ENCODE data around the gene TYRO3.

TYRO3 gene

DNA sequence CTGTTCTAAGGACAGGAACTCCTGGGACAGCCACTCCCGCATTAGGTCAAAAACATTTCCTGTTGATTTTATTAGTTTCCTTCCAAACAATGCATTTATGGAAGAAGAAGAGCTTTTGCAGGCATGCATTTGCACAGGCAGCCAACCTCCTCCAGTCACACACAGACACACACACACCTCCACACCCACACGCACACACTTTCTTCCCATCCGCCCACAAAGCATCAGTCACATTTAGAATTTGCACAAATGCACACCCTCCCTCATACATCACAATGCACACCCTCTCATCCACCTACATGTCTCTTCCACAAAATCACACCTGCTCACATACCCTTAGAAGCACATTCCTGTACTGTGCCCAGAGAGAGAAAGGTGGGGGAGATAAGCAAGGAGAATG lies 4.1 kb upstream of the TYRO3 start:
- Histone ChIP-seq H3K27me3 (ENCODE audit: insufficient read depth, low read length) (no peaks in the 10 kb centered on the region), H3K36me3 (ENCODE audit: insufficient read depth, low read length) (no peaks in the 10 kb centered on the region), H3K27ac (ENCODE audit: low read depth, low read length) (no peak overlapping the region), H3K9me3 (ENCODE audit: insufficient read depth, low read depth, low read length) (no peaks in the 10 kb centered on the region), H3K4me1 (ENCODE audit: insufficient read depth, low read length) (peaks cover 9% of the 10 kb centered on the region), H3K4me3 (ENCODE audit: low read length) (no peak overlapping the region), H3K9ac (ENCODE audit: low read depth, low read length) (no peak overlapping the region)
- WGBS = 89% methylated on average over 3 of the region's 3 CpGs

- Histone ChIP-seq H3K36me3 (ENCODE audit: insufficient read depth, low read length) (peaks cover 5% of the 10 kb centered on the region), H3K4me3 (ENCODE audit: low read length) (no peak overlapping the region), H3K9me3 (ENCODE audit: insufficient read depth, low read depth, low read length) (no peaks in the 10 kb centered on the region), H3K27ac (ENCODE audit: low read depth, low read length) (no peak overlapping the region), H3K4me1 (ENCODE audit: insufficient read depth, low read length) (peaks cover 27% of the 10 kb centered on the region), H3K27me3 (ENCODE audit: insufficient read depth, low read length) (no peaks in the 10 kb centered on the region), H3K9ac (ENCODE audit: low read depth, low read length) (no peak overlapping the region)
- WGBS = 97% methylated on average over 5 of the region's 5 CpGs
Observed at GRCh38 chr15:41556677-41557076, 2.3 kb upstream of the TYRO3 start.

- H3K4me1 ChIP-seq (ENCODE audit: insufficient read depth, low read length) = peaks cover 38% of the 10 kb centered on the region
- whole genome bisulfite sequencing = 5% methylated on average over 6 of the region's 7 CpGs
- H3K36me3 ChIP-seq (ENCODE audit: insufficient read depth, low read length) = peaks cover 13% of the 10 kb centered on the region
- peak overlapping the region; percentile 17; the same call in 1 of the 2 replicates for H3K9ac ChIP-seq (ENCODE audit: low read depth, low read length)
- H3K9me3 ChIP-seq (ENCODE audit: insufficient read depth, low read depth, low read length) = no peaks in the 10 kb centered on the region
- peak overlapping the region; percentile 73 for H3K4me3 ChIP-seq (ENCODE audit: low read length)
- peak overlapping the region; percentile 58; the same call in 1 of the 2 replicates for H3K27ac ChIP-seq (ENCODE audit: low read depth, low read length)
- H3K27me3 ChIP-seq (ENCODE audit: insufficient read depth, low read length) = no peaks in the 10 kb centered on the region
Observed at GRCh38 chr15:41557673-41558399, 1.2 kb upstream of the TYRO3 start.

DNA sequence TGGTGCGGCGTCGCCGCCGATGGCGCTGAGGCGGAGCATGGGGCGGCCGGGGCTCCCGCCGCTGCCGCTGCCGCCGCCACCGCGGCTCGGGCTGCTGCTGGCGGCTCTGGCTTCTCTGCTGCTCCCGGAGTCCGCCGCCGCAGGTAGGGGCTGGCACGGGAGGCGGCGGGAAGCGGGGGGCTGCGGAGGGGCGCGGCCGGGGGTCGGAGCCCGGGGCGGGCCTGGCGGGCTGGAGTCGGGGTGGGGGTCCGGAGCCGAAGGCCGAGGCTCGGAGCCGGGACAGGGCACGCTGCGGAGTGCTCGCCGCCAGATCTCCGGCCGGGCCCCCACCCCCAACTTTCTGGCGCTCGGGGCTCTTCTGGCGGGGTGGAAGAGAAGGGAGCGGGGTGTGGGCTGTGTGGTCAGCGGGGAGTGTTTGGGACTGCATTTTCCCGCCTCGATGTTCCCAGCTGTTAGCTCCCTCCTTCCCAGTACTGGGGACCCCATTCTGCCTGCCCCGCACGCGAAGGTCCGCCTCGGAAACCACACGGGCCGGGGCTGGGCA lies 299 bp downstream of the TYRO3 start:
- H3K4me3 ChIP-seq (ENCODE audit: low read length) = peak overlapping the region; percentile 73
- H3K27me3 ChIP-seq (ENCODE audit: insufficient read depth, low read length) = no peaks in the 10 kb centered on the region
- under 1% methylated on average over 59 of the region's 60 CpGs for WGBS
- peaks cover 26% of the 10 kb centered on the region for H3K36me3 ChIP-seq (ENCODE audit: insufficient read depth, low read length)
- no peaks in the 10 kb centered on the region for H3K9me3 ChIP-seq (ENCODE audit: insufficient read depth, low read depth, low read length)
- peaks cover 53% of the 10 kb centered on the region for H3K4me1 ChIP-seq (ENCODE audit: insufficient read depth, low read length)
- peak overlapping the region; percentile 69 for H3K27ac ChIP-seq (ENCODE audit: low read depth, low read length)
- H3K9ac ChIP-seq (ENCODE audit: low read depth, low read length) = peak overlapping the region; percentile 72

GRCh38 chr15:41560572-41560874 lies 1.5 kb downstream of the TYRO3 start:
- Histone ChIP-seq H3K9ac (ENCODE audit: low read depth, low read length) (no peak overlapping the region), H3K4me1 (ENCODE audit: insufficient read depth, low read length) (peaks cover 62% of the 10 kb centered on the region), H3K36me3 (ENCODE audit: insufficient read depth, low read length) (peaks cover 34% of the 10 kb centered on the region), H3K27me3 (ENCODE audit: insufficient read depth, low read length) (no peaks in the 10 kb centered on the region), H3K4me3 (ENCODE audit: low read length) (peak overlapping the region; percentile 73), H3K9me3 (ENCODE audit: insufficient read depth, low read depth, low read length) (no peaks in the 10 kb centered on the region), H3K27ac (ENCODE audit: low read depth, low read length) (no peak overlapping the region)
- WGBS = 47% methylated on average over 1 of the region's 2 CpGs

- no peak overlapping the region for H3K4me3 ChIP-seq (ENCODE audit: low read length)
- peak overlapping the region; percentile 77 for H3K27ac ChIP-seq (ENCODE audit: low read depth, low read length)
- peaks cover 40% of the 10 kb centered on the region for H3K36me3 ChIP-seq (ENCODE audit: insufficient read depth, low read length)
- H3K9me3 ChIP-seq (ENCODE audit: insufficient read depth, low read depth, low read length) = no peaks in the 10 kb centered on the region
- H3K4me1 ChIP-seq (ENCODE audit: insufficient read depth, low read length) = peaks cover 69% of the 10 kb centered on the region
- 85% methylated on average over 16 of the region's 16 CpGs for WGBS
- no peak overlapping the region; the same call in 1 of the 2 replicates for H3K9ac ChIP-seq (ENCODE audit: low read depth, low read length)
- H3K27me3 ChIP-seq (ENCODE audit: insufficient read depth, low read length) = no peaks in the 10 kb centered on the region
Observed at GRCh38 chr15:41561104-41561776, 2.2 kb downstream of the TYRO3 start.

DNA sequence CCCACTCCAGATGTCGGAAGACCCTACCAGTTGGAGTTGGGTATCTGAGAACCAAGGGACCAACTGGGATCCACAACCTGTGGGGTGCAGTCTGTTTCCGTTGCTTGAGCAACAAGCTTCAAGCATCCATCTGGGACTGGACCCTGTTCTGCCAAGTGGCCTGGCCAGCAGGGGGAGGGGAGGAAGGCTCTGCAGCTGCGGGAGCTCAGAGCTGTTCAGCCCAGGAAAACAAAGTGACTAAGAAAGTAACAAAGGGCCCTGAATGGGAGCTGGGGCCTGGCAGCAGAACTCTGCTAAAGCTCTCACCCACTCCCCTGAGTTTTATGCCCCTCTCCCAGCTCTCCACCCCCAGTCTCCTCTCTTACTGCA lies 2.7 kb downstream of the TYRO3 start:
- 54% methylated on average over 3 of the region's 3 CpGs for WGBS

GRCh38 chr15:41562244-41562643 lies 3.2 kb downstream of the TYRO3 start:
- H3K36me3 ChIP-seq (ENCODE audit: insufficient read depth, low read length) = peaks cover 48% of the 10 kb centered on the region
- WGBS = 43% methylated on average over 5 of the region's 5 CpGs
- no peaks in the 10 kb centered on the region for H3K9me3 ChIP-seq (ENCODE audit: insufficient read depth, low read depth, low read length)
- peak overlapping the region; percentile 26; the same call in 1 of the 2 replicates for H3K9ac ChIP-seq (ENCODE audit: low read depth, low read length)
- H3K4me3 ChIP-seq (ENCODE audit: low read length) = no peak overlapping the region
- peak overlapping the region; percentile 77 for H3K27ac ChIP-seq (ENCODE audit: low read depth, low read length)
- H3K27me3 ChIP-seq (ENCODE audit: insufficient read depth, low read length) = no peaks in the 10 kb centered on the region
- H3K4me1 ChIP-seq (ENCODE audit: insufficient read depth, low read length) = peaks cover 79% of the 10 kb centered on the region

More for the DNA sequence above, 2.7 kb downstream of the TYRO3 start:
- no peaks in the 10 kb centered on the region for H3K27me3 ChIP-seq (ENCODE audit: insufficient read depth, low read length)
- H3K9me3 ChIP-seq (ENCODE audit: insufficient read depth, low read depth, low read length) = no peaks in the 10 kb centered on the region
- H3K4me1 ChIP-seq (ENCODE audit: insufficient read depth, low read length) = peaks cover 75% of the 10 kb centered on the region
- H3K36me3 ChIP-seq (ENCODE audit: insufficient read depth, low read length) = peaks cover 46% of the 10 kb centered on the region
- peak overlapping the region; percentile 26 for H3K9ac ChIP-seq (ENCODE audit: low read depth, low read length)
- H3K4me3 ChIP-seq (ENCODE audit: low read length) = no peak overlapping the region
- peak overlapping the region; percentile 77 for H3K27ac ChIP-seq (ENCODE audit: low read depth, low read length)

DNA sequence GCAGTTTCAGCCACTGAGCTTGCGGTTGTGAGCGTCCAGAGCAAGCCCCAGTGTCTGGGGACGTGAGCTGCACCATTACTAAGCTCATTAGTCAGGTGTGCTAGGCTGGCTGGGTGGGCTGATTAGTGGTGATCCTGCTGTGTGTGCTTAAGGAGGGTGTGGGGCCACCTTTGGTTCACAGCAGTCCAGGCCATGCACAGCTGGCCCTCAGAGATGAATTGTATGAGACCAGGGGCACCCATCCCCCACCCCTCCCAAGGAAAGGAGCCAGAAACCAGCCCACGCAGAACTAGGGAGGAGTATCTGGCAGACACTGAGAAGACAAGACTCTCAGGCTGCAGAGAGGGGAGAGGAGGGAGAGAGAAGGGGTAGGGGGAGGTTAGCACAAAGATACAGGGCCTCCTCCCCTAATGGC lies 3.8 kb downstream of the TYRO3 start:
- Histone ChIP-seq H3K4me3 (ENCODE audit: low read length) (no peak overlapping the region), H3K27me3 (ENCODE audit: insufficient read depth, low read length) (no peaks in the 10 kb centered on the region), H3K36me3 (ENCODE audit: insufficient read depth, low read length) (peaks cover 48% of the 10 kb centered on the region), H3K27ac (ENCODE audit: low read depth, low read length) (peak overlapping the region; percentile 77), H3K4me1 (ENCODE audit: insufficient read depth, low read length) (peaks cover 83% of the 10 kb centered on the region), H3K9me3 (ENCODE audit: insufficient read depth, low read depth, low read length) (no peaks in the 10 kb centered on the region), H3K9ac (ENCODE audit: low read depth, low read length) (0 out of 2 replicates have a peak overlapping the region, but pooled peaks have one; percentile 19)
- 57% methylated on average over 4 of the region's 4 CpGs for WGBS

DNA sequence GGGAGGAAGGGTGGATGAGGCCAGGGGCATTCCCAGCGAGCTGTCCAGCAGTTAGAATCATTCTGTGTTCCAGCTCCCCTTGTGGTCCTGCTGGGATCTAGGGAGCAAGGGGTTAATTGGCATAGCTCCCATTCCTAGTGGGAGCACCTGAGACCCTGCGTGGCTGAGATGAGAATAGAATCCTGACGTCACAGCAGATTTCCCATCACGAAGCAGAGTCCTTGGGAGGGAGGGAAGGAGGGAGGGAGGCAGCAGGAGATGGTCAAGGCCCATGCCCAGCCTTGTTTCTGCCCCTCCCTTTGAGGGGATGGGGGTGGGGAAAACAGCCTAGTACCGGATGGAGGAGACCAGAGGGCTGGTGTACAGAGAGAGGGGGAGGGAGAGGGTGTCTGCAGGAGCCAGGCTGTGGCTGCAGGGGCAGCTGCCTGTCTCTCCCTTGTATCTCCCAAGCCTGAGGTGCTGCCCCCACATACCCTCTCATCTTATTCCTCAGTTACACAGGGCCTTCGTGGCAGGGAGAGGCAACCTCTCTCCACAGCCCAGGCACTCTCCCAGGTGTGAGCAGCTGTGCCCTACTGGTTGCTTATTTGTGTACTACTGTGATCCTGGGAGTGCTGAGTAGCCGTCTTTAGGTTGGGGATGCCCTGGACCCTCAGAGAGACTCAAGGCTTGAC lies 5.4 kb downstream of the TYRO3 start:
- Histone ChIP-seq H3K4me3 (ENCODE audit: low read length) (0 out of 2 replicates have a peak overlapping the region, but pooled peaks have one; percentile 13), H3K27ac (ENCODE audit: low read depth, low read length) (peak overlapping the region; percentile 73), H3K4me1 (ENCODE audit: insufficient read depth, low read length) (peaks cover 87% of the 10 kb centered on the region), H3K9me3 (ENCODE audit: insufficient read depth, low read depth, low read length) (no peaks in the 10 kb centered on the region), H3K27me3 (ENCODE audit: insufficient read depth, low read length) (no peaks in the 10 kb centered on the region), H3K9ac (ENCODE audit: low read depth, low read length) (peak overlapping the region; percentile 54), H3K36me3 (ENCODE audit: insufficient read depth, low read length) (peaks cover 54% of the 10 kb centered on the region)
- 17% methylated on average over 7 of the region's 7 CpGs for WGBS

GRCh38 chr15:41564960-41565502 lies 6.0 kb downstream of the TYRO3 start:
- H3K27me3 ChIP-seq (ENCODE audit: insufficient read depth, low read length) = no peaks in the 10 kb centered on the region
- peak overlapping the region; percentile 67 for H3K27ac ChIP-seq (ENCODE audit: low read depth, low read length)
- peaks cover 86% of the 10 kb centered on the region for H3K4me1 ChIP-seq (ENCODE audit: insufficient read depth, low read length)
- no peak overlapping the region for H3K4me3 ChIP-seq (ENCODE audit: low read length)
- peak overlapping the region; percentile 54 for H3K9ac ChIP-seq (ENCODE audit: low read depth, low read length)
- H3K9me3 ChIP-seq (ENCODE audit: insufficient read depth, low read depth, low read length) = no peaks in the 10 kb centered on the region
- 76% methylated on average over 8 of the region's 8 CpGs for WGBS
- peaks cover 60% of the 10 kb centered on the region for H3K36me3 ChIP-seq (ENCODE audit: insufficient read depth, low read length)
